NB4 (cell line): ENCODE results near the gene LRP1B.

ENCODE experiments used
- CTCF ChIP-seq: IDR thresholded peaks from one replicate; pipeline ENCODE4 v1.5.1; 2012; ENCODE audit warnings: low read depth, low read length
- MAX ChIP-seq: IDR thresholded peaks from 2 replicates; pipeline ENCODE4 v1.6.1; 2011; ENCODE audit warnings: low read depth, low read length
- MYC ChIP-seq: IDR thresholded peaks from 2 replicates; pipeline ENCODE4 v1.6.1; 2011; ENCODE audit warnings: low read depth, low read length
- POLR2A ChIP-seq: IDR thresholded peaks from 2 replicates; pipeline ENCODE4 v1.6.1; 2011; ENCODE audit warnings: mild to moderate bottlenecking; ENCODE audit not compliant: insufficient read length; ENCODE audit errors: extremely low read depth

GRCh38 chr2:141207036-141207385, 923.8 kb downstream of the LRP1B start:
- no peak for TF ChIP-seq POLR2A
- no peak for TF ChIP-seq CTCF
- no peak for TF ChIP-seq MAX
- no peak for TF ChIP-seq MYC
